Suppressor macrophage treated with lipopolysaccharide for 1 hour (primary cell): ENCODE data around the gene OSBPL9.
"Not testable (repeated sequence)": the region's sequence is repeated elsewhere in the genome, so short reads cannot be mapped to it uniquely, and the experiment has no call there.

Experiments used
- DNase-seq, 3 donors: peaks; one replicate each; pipeline ENCODE4 v3.0.0-alpha.2; 2020 to 2022

Gene OSBPL9

GRCh38 chr1:51616903-51617708, at the start of gene OSBPL9:
OSBPL9 (plus strand) TSS chr1:51617092; CDS start chr1:51617111, 19 bp downstream.
- peak; percentile 93 to 96 (median 96) for DNase-seq

GRCh38 chr1:51567653-51568052, 49.2 kb upstream of the OSBPL9 start:
- DNase-seq, result no peak

- DNase-seq, result no peak
These were observed 48.5 kb upstream of the OSBPL9 start for GRCh38 chr1:51568231-51568935.

DNA sequence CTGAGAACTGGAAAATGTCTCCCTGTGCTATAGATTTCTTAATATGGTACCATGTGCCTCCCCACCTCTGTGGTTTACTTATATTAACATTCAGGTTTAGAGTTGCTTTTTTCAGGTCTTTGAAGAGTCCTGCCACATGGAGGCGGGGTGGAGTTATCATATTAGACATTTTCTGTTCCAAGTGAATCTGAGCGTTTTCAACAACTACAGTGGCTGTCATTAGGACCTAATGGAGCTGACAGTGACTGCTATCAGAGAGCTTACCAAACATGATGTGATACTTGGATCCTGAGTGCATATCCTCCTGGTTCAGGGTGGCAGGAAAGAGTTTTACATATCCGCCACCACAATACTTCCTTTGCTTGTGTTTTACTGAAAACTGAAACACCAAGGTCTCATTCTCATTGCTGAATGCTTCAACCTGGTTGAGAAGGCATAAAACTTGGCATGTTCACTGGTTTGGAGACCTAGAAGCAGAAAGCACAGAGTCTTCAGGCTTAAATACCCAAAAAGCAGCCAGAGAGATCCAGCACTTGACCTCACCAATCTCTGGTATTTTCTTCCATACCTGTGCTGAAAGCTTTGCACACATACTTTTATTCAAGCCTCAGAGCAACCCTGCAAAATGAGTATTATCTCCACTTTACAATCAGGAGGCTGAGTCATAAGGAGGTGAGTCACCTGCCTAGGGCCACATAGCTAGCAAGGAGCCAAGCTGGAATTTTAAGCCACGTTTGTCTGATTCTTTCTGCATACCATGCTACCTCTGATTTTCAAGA, 47.4 kb upstream of the OSBPL9 start:
- peak; percentile 49 to 61 (median 61) for DNase-seq

DNA sequence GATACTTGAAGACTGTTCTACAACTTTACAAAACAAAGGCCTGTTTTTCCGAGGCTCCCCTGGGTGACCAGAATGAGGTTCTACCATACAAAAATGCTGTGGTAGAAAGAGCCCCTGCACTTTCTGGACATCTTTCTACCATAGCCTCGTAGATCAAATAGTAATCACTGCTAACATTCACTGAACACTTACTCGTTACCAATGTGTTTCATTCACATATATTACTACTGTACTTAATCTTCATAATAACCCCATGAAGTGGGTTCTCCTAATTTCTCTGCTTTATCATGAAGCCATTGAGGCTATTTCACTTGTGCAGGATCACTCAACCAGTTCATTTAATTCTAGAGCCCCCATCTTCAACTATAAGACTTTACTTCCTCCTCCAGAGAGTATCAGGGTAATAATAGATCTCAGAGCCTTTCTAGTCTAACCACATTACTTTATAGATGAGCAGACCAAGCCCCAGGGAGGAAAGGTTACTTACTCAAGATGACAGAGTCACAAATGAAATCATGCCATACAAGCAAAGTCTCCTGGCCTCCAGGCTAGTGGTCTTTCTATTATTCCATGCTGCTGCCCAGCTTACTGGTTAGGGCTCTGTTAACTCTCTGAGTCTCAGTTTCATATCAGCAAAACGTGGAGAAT, 46.7 kb upstream of the OSBPL9 start:
- DNase-seq, result peak in 1 of 3 donors; percentile 25

DNA sequence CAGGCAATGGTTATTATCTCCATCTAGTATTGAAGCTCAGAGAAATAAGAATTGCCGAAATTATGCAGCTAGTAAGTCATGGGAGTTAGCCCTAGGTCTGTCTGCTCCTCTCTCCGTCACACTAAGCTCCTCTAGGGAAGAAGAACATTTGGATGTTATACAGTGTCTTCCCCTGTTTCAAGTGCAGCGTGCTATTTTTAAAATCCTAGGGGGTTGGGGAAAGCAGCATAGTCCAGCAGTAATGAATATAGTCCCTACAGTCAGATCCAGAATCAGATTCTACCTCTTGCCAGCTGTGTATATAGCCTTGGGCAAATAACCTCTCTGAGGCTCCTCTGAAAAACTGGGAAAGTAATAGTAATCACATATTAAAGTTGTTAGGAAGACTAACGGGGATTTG, 44.5 kb upstream of the OSBPL9 start:
- DNase-seq, result no peak

- no peak for DNase-seq
These were observed 42.1 kb upstream of the OSBPL9 start for GRCh38 chr1:51574796-51575195.

- peak; percentile 31 to 54 (median 46) for DNase-seq
These were observed 41.3 kb upstream of the OSBPL9 start for GRCh38 chr1:51575406-51576084.

DNA sequence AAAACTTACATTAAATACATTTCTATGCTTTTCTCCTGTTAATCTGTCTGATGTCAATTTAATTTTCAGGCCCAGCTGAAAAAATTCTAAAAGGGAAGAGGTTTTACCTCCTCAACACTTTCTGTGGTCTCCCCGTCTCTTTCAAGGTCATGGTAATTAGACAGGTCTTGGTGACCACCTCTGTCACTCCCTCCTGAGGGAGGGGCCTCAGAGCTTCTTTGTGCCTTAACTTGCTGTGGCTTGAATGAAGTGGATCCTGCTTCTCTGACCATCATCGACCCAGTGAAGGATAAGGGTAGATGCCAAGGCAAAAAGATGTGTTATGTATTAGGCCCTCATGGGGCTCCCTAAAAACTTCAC, 40.8 kb upstream of the OSBPL9 start:
- no peak for DNase-seq

- no peak for DNase-seq
These were observed 40.0 kb upstream of the OSBPL9 start for GRCh38 chr1:51576923-51577322.

DNA sequence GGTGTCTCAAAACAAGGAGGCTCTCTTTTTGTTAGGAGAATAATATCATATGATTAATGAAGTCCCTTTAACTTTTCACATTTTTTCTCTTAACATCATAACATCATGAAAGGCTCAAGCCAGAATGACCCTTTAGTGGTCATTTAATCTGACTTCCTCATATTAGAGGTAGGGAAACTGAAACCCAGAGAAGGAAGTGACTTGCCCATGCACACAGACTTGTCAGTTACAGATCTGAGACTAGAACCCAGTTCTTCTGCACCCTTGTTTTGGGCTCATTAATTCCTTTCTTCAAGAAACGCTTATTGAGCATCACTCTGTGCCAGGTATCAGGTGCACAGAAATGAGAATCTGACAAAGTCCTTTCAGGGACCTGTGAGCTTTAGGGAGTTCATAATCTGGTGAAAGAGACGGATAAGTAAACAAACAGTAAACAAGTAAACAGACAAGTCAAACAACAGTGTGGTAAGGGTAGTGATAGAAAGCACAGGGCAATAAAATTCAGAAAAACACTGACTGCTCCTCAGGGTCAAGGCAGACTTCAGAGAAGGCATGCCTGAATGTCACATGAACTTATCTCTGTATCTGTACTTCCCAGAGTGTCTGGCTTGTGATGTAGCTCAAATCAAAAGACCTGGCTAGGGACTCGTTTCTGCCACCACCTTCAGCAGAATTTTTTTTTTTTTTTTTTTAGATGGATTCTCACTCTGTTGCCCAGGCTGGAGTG, 38.3 kb upstream of the OSBPL9 start:
- peak; percentile 65 to 86 (median 85) for DNase-seq

DNA sequence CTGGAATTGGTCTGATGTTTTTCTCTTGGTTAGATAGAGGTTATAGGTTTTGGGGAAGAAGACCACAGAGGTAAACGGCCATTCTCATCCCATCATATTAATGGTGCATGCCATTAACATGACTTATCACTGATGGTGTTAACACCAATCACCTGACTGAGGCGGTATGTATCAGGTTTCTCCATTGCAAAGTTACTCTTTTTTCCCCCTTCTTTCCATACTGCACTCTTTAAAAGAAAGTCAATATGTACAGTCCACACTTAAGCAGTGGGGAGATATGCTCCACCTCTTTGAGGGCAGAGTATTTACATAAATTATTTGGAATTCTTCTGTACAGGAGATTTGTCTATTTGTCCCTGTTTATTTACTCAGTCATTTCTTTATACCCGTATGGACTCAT, 35.7 kb upstream of the OSBPL9 start:
- DNase-seq, result no peak

GRCh38 chr1:51583532-51583931, 33.4 kb upstream of the OSBPL9 start:
- no peak for DNase-seq

- DNase-seq, result no peak
These were observed 32.9 kb upstream of the OSBPL9 start for GRCh38 chr1:51584021-51584420.

- DNase-seq, result no peak
These were observed 24.2 kb upstream of the OSBPL9 start for GRCh38 chr1:51592711-51593110.

- DNase-seq, result no peak
These were observed 22.2 kb upstream of the OSBPL9 start for GRCh38 chr1:51594716-51595115.

- DNase-seq, result peak in 1 of 3 donors; percentile 22
These were observed 16.4 kb upstream of the OSBPL9 start for GRCh38 chr1:51600529-51600928.

- no peak for DNase-seq
These were observed 15.9 kb upstream of the OSBPL9 start for GRCh38 chr1:51600965-51601364.

DNA sequence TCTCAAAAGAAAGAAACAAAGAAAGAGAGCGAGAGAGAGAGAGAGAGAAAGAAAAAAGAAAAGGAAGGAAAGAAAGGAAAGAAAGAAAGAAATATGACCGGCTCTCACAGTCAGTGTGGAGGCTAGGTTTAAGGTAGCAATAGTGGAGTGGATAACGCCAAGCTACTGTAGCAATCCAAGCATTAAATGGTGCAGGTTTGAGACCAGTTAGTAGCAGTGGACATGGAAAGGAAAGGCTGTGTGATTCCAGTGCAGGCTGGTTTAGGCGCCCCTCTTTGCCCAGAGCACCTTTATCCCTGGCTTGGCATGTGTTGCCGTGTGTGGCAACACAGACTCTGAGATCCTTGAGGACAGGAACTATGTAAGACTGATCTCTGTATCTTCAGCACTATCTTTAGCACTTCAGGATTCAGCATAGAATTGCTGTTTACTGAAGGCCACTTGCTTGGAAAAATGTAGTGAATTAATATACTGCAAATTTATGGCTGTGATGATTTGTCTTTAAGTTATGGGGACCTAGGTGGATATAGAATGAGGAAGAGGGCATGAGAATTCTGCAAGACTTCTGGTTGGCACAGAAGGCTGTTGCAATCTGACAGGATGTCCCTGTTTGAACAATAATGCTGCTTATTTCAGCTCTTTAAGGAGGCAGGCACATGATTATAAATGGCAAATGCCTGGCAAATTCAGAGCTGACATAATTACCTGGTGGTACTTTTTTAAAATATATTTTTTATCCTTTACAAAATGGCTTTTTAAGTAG, 10.8 kb upstream of the OSBPL9 start:
- DNase-seq, result peak; percentile 41 to 63 (median 62)

GRCh38 chr1:51607681-51608095, 9.2 kb upstream of the OSBPL9 start:
- peak; percentile 36 to 46 (median 39) for DNase-seq

DNA sequence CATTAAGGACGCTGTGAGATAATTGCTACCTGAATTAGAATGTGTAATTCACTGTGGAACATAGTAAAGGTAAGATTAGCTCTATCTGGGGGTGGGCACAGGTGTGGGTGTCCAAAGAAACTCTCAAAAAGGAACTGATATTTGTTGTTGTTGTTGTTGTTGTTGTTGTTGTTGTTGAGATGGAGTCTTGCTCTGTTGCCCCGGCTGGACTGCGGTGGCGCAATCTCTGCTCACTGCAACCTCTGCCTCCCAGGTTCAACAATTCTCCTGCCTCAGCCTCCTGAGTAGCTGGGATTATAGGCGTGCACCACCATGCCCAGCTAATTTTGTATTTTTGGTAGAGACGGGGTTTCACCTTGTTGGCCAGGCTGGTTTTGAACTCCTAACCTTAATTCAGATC, 6.8 kb upstream of the OSBPL9 start:
- DNase-seq, result not testable (repeated sequence)
